Measurements from ENCODE around the gene CPS1.

GRCh38 chr2:210586381-210586780 lies 30.0 kb downstream of the CPS1 start:
- TF ChIP-seq SP1 (IDR thresholded peaks at IDR 0.05) (no peak), PKNOX1 (IDR thresholded peaks at IDR 0.05) (no peak), LEF1 (IDR thresholded peaks at IDR 0.05; ENCODE audit: borderline replicate concordance) (no peak), ELF4 (IDR thresholded peaks at IDR 0.05) (no peak), BHLHE40 (IDR thresholded peaks at IDR 0.05; ENCODE audit: borderline replicate concordance) (no peak), CTBP1 (IDR thresholded peaks at IDR 0.05; ENCODE audit: borderline replicate concordance) (no peak), FOXM1 (IDR thresholded peaks at IDR 0.05; ENCODE audit: borderline replicate concordance) (no peak)

All from HEK293T (cell line).